CD14-positive monocyte (primary cell): Measurements from ENCODE around the gene VIM. TPM values are rescaled to one million over a fixed set of nuclear protein-coding genes. Genes with fewer than 3 reads are reported as not detected.

Experiments
- DNase-seq, 3 donors: peaks; one replicate each; pipeline ENCODE4 v3.0.0-alpha.2; 2011 to 2022
- H2AFZ ChIP-seq: 2 replicates; pipeline ENCODE4 v1.6.0; 2012; ENCODE audit warnings: mild to moderate bottlenecking, low read depth, low read length, inconsistent platforms; ENCODE audit not compliant: insufficient read depth, poor library complexity, severe bottlenecking
- H3K27ac ChIP-seq, 2 donors: 1 replicate in 1 of 2; 2 replicates in 1 of 2; pipeline ENCODE4 v1.5.1; 2012 to 2013; ENCODE audit warnings: low read length in 2 of 2, control low read depth in 1 of 2, inconsistent platforms in 1 of 2, low read depth in 1 of 2, mild to moderate bottlenecking in 1 of 2
- H3K27me3 ChIP-seq, 2 donors: one replicate each; pipeline versions ENCODE4 v1.6.0 to v1.6.1; 2011 to 2013; ENCODE audit warnings: low read length in 2 of 2; ENCODE audit not compliant: control insufficient read depth in 2 of 2, insufficient read depth in 2 of 2
- H3K36me3 ChIP-seq, 2 donors: replicated peaks in 1 of 2; 1 replicate in 1 of 2; 2 replicates in 1 of 2; pipeline versions ENCODE4 v1.5.1 to v1.6.1; 2012 to 2013; ENCODE audit warnings: low read length in 2 of 2, control low read depth in 1 of 2, inconsistent platforms in 1 of 2, mild to moderate bottlenecking in 1 of 2; ENCODE audit not compliant: insufficient read depth in 2 of 2, control insufficient read depth in 1 of 2
- H3K4me1 ChIP-seq, 2 donors: 1 replicate in 1 of 2; 2 replicates in 1 of 2; pipeline versions ENCODE4 v1.5.1 to v1.6.1; 2012 to 2013; ENCODE audit warnings: low read length in 2 of 2, control low read depth in 1 of 2, inconsistent platforms in 1 of 2, mild to moderate bottlenecking in 1 of 2, moderate library complexity in 1 of 2; ENCODE audit not compliant: insufficient read depth in 2 of 2, control insufficient read depth in 1 of 2
- H3K4me2 ChIP-seq: replicated peaks from 2 replicates; pipeline ENCODE3; 2012; ENCODE audit warnings: low read length, moderate library complexity, mild to moderate bottlenecking; ENCODE audit not compliant: poor library complexity, severe bottlenecking; ENCODE audit errors: extremely low read depth
- H3K4me3 ChIP-seq, 3 experiments: fragments of 200-600 bp in 1 of 3; sonication (generic) in 1 of 3; replicated peaks in 1 of 3; 1 replicate in 2 of 3; 2 replicates in 1 of 3; pipeline ENCODE4 v1.5.1; 2011 to 2013; ENCODE audit warnings: low read length in 3 of 3, mild to moderate bottlenecking in 3 of 3, control low read depth in 2 of 3, low read depth in 2 of 3, inconsistent platforms in 1 of 3, moderate library complexity in 1 of 3
- H3K79me2 ChIP-seq: 2 replicates; pipeline ENCODE4 v1.6.0; 2012; ENCODE audit warnings: mild to moderate bottlenecking, control low read depth, inconsistent platforms, low read length, moderate library complexity; ENCODE audit not compliant: insufficient read depth
- H3K9ac ChIP-seq: 2 replicates; pipeline ENCODE4 v1.6.0; 2017; ENCODE audit warnings: low read length, mild to moderate bottlenecking; ENCODE audit not compliant: insufficient read depth, poor library complexity, severe bottlenecking
- H3K9me3 ChIP-seq, 2 donors: replicated peaks in 1 of 2; 1 replicate in 1 of 2; 2 replicates in 1 of 2; pipeline versions ENCODE4 v1.5.1 to v1.6.1; 2012 to 2013; ENCODE audit warnings: low read length in 2 of 2, control low read depth in 1 of 2; ENCODE audit not compliant: control insufficient read depth in 1 of 2, insufficient read depth in 1 of 2
- H4K20me1 ChIP-seq: 2 replicates; pipeline ENCODE4 v1.6.0; 2012; ENCODE audit warnings: mild to moderate bottlenecking, low read length, control low read depth, moderate library complexity; ENCODE audit not compliant: insufficient read depth
- H3K27ac Mint-ChIP-seq, 7 donors: one replicate each; pipeline ENCODE4 v1.8.0; 2020; ENCODE audit warnings: mild to moderate bottlenecking in 7 of 7, mixed read lengths in 7 of 7, moderate library complexity in 6 of 7, inconsistent platforms in 2 of 7
- H3K27me3 Mint-ChIP-seq, 3 donors: one replicate each; pipeline ENCODE4 v1.8.0; 2021 to 2022; ENCODE audit warnings: low read depth in 3 of 3, mild to moderate bottlenecking in 3 of 3, mixed read lengths in 3 of 3, moderate library complexity in 3 of 3, inconsistent platforms in 1 of 3
- H3K36me3 Mint-ChIP-seq, 2 donors: one replicate each; pipeline ENCODE4 v1.8.0; 2020; ENCODE audit warnings: mixed read lengths in 2 of 2, inconsistent platforms in 1 of 2, mild to moderate bottlenecking in 1 of 2
- H3K4me1 Mint-ChIP-seq: one replicate; pipeline ENCODE4 v1.8.0; 2020; ENCODE audit warnings: mild to moderate bottlenecking, mixed read lengths
- H3K4me3 Mint-ChIP-seq, 2 donors: one replicate each; pipeline ENCODE4 v1.8.0; 2020; ENCODE audit warnings: mild to moderate bottlenecking in 2 of 2, mixed read lengths in 2 of 2, moderate library complexity in 1 of 2
- H3K9me3 Mint-ChIP-seq, 7 donors: one replicate each; pipeline ENCODE4 v1.8.0; 2020 to 2022; ENCODE audit warnings: mixed read lengths in 7 of 7, mild to moderate bottlenecking in 6 of 7, moderate library complexity in 6 of 7, inconsistent platforms in 2 of 7
- WGBS: methylation state at CpG from one replicate; pipeline ENCODE4 v1.1.5; 2013; ENCODE audit warnings: missing lambda C conversion rate; ENCODE audit not compliant: insufficient coverage; 5-methylcytosine and 5-hydroxymethylcytosine counted together
- intact Hi-C, 2 donors: fragments of 100-400 bp; cut with micrococcal nuclease; formaldehyde crosslinking; loops; one replicate each; pipeline versions ENCODE4 v1.15.0 to v1.15.1; 2023
- polyA plus RNA-seq, 3 donors: library from polyadenylated mRNA; depleted of rRNA in 1 of 3; unstranded in 2 of 3; stranded (reverse) in 1 of 3; fragments of 300-500 nt in 2 of 3; fragments of >200 nt in 1 of 3; fragmentation: Illumina TruSeq in 2 of 3; gene quantifications; 1 replicate in 2 of 3; 2 replicates in 1 of 3; pipeline ENCODE4 v1.2.3, GENCODE V29; 2012 to 2021
- TF ChIP-seq, protein P1 (sequence below): fragments of 200-600 bp; IDR thresholded peaks from one replicate; pipeline ENCODE4 v1.8.0; 2022; ENCODE audit warnings: antibody characterized with exemption, mild to moderate bottlenecking

VIM gene
- polyA plus RNA-seq, 3 donors, result 697 to 4,055 (median 932) TPM

DNA sequence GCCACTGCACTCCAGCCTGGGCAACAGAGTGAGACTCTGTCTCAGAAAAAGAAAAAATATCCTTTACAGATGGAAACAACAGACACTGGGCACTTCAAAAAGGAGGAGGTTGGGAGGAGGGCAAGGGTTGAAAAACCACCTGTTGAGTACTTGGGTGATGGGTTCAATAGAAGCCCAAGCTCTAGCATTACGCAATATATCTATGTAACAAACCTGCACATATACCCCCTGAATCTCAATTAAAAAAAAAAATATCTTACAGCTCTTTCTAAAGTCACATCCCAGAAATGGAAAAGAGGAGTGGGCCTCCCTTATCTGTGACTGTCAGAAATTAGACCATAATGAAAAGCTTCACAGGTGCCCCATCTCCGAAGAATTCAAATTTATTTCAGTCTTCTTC lies 12.1 kb downstream of the VIM start:
- Histone ChIP-seq H3K27ac (no peak overlapping the region), H3K9ac (no peak overlapping the region), H3K4me1 (peaks cover 3 to 5% of the 10 kb centered on the region in 2 donors), H3K9me3 (no peaks in the 10 kb centered on the region), H3K79me2 (no peaks in the 10 kb centered on the region), H3K4me2 (no peak overlapping the region), H3K36me3 (peaks cover 31 to 33% of the 10 kb centered on the region in 2 donors), H3K27me3 (no peaks in the 10 kb centered on the region), H3K4me3 (no peak overlapping the region), H4K20me1 (peaks cover 40% of the 10 kb centered on the region), H2AFZ (no peak overlapping the region)
- TF ChIP-seq, protein P1, sequence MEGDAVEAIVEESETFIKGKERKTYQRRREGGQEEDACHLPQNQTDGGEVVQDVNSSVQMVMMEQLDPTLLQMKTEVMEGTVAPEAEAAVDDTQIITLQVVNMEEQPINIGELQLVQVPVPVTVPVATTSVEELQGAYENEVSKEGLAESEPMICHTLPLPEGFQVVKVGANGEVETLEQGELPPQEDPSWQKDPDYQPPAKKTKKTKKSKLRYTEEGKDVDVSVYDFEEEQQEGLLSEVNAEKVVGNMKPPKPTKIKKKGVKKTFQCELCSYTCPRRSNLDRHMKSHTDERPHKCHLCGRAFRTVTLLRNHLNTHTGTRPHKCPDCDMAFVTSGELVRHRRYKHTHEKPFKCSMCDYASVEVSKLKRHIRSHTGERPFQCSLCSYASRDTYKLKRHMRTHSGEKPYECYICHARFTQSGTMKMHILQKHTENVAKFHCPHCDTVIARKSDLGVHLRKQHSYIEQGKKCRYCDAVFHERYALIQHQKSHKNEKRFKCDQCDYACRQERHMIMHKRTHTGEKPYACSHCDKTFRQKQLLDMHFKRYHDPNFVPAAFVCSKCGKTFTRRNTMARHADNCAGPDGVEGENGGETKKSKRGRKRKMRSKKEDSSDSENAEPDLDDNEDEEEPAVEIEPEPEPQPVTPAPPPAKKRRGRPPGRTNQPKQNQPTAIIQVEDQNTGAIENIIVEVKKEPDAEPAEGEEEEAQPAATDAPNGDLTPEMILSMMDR, result no peak
- peak in 1 of 3 donors; percentile 47 for DNase-seq
- no peak overlapping the region for H3K4me3 Mint-ChIP-seq
- peaks cover 2% of the 10 kb centered on the region for H3K4me1 Mint-ChIP-seq
- intact Hi-C loops, result no loop called here
- WGBS, result no CpG with 5 or more reads among the region's 2 CpGs
- no peaks in the 10 kb centered on the region for H3K9me3 Mint-ChIP-seq
- H3K27me3 Mint-ChIP-seq, result no peaks in the 10 kb centered on the region
- peaks cover 29 to 37% of the 10 kb centered on the region in 2 donors for H3K36me3 Mint-ChIP-seq
- H3K27ac Mint-ChIP-seq, result peak overlapping the region in 5 of 7 donors; percentile 61 to 89 (median 73)

DNA sequence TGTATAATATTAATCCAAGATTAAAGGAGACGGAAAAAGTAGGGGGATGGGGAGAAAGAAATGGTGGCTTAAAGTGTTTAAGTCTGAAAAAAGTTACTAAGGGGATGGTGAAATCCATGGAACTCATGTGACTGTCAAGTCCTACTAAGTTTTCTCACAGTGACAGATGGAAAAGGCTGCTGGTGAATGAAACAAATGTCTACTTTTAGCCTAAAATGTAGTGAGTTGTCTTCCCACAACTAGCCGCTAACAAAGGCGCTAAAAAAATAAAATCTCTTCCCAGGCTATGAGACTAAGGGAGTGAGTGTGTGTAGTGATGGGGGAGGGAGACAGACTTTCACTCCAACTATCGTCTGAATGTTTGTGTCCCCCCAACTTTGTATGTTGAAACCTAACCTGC lies 12.6 kb downstream of the VIM start:
- Histone ChIP-seq H3K4me2 (no peak overlapping the region), H3K27ac (no peak overlapping the region), H3K9ac (no peak overlapping the region), H3K36me3 (peaks cover 26 to 28% of the 10 kb centered on the region in 2 donors), H3K9me3 (no peaks in the 10 kb centered on the region), H4K20me1 (peaks cover 35% of the 10 kb centered on the region), H3K79me2 (no peaks in the 10 kb centered on the region), H2AFZ (no peak overlapping the region), H3K27me3 (no peaks in the 10 kb centered on the region), H3K4me1 (peaks cover 0 to under 1% of the 10 kb centered on the region in 2 donors), H3K4me3 (no peak overlapping the region)
- TF ChIP-seq, protein P1, result no peak
- Mint-ChIP-seq H3K27ac (peak overlapping the region in 6 of 7 donors; percentile 23 to 75 (median 54)), H3K4me3 (no peak overlapping the region), H3K27me3 (no peaks in the 10 kb centered on the region), H3K36me3 (peaks cover 24 to 31% of the 10 kb centered on the region in 2 donors), H3K4me1 (no peaks in the 10 kb centered on the region), H3K9me3 (no peaks in the 10 kb centered on the region)
- DNase-seq, result peak in 1 of 3 donors; percentile 55
- intact Hi-C loops, result no loop called here
- 100% methylated on average over 1 of the region's 4 CpGs for WGBS
